Middle frontal gyrus (tissue), 1 donor: ENCODE results near the gene HBZ.
"Not testable (repeated sequence)": the region's sequence is repeated elsewhere in the genome, so short reads cannot be mapped to it uniquely, and the experiment has no call there.

Experiments
- DNase-seq: peaks from one replicate; pipeline ENCODE4 v3.0.0-alpha.2; 2015; ENCODE audit warnings: low spot score; ENCODE audit errors: extremely low spot score

HBZ gene

DNA sequence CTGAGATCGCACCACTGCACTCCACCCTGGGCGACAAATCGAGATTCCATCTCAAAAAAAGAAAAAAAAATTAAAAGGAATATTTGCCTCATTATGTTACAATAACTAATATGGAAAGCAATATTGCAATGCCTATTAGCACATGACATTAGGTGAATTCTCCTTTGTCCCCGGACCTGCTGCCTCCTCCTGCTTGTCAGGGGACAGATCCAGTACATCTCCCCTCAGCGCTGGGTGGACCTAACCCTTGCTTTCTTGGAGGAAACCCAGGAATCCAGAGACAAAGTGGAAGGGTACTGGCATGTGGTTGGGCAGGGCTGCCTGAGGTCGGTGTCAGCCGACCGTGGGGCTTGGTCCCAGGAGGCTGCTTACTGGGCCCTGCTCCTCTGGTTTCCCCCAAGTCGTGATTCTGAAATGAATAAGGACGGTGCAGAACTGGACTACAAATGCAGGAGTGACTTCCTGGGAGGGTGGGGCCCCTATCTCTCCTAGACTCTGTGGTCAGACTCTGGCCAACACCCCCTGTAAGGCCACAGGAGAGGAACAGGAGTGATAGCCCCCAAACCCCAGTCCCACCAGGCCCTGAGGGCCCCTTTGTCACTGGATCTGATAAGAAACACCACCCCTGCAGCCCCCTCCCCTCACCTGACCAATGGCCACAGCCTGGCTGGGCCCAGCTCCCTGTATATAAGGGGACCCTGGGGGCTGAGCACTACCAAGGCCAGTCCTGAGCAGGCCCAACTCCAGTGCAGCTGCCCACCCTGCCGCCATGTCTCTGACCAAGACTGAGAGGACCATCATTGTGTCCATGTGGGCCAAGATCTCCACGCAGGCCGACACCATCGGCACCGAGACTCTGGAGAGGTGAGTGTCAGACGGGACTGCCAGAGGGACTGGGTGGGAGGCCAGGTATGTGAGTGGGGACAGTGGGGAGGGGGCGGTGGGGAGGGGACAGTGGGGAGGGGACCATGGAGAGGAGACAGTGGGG, at the start of gene HBZ:
Gene HBZ (plus strand): TSS at position 504 of the 988 bp plus-strand sequence. CDS start 266 bp downstream, at position 770.
- no peak for DNase-seq

- no peak for DNase-seq
Measured at GRCh38 chr16:104355-104754, 48.1 kb upstream of the HBZ start.

DNA sequence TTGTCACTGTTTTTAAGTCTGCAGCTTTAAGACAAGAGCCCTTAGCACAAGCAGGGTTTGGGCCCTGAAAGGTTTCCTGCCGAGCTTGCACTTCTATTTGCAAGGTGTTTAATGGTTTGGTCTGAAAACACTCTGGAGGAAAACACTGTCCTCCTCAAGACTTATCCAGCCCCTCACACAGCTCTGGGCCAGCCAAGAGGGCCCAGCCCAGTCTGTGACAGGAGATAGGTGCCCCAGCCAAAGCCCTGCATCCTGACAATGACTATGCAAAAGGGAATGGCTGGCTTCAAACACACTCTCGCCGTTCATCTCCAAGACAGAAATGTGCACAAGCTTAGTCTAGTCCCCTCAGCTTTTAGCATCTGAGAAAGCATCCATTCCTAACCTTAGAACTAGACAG, 47.5 kb upstream of the HBZ start:
- no peak for DNase-seq

- no peak for DNase-seq
Measured at GRCh38 chr16:105521-105920, 46.9 kb upstream of the HBZ start.

GRCh38 chr16:106623-107324, 45.7 kb upstream of the HBZ start:
- peak; percentile 80 for DNase-seq

GRCh38 chr16:112153-112840, 40.1 kb upstream of the HBZ start:
- DNase-seq, result no peak

DNA sequence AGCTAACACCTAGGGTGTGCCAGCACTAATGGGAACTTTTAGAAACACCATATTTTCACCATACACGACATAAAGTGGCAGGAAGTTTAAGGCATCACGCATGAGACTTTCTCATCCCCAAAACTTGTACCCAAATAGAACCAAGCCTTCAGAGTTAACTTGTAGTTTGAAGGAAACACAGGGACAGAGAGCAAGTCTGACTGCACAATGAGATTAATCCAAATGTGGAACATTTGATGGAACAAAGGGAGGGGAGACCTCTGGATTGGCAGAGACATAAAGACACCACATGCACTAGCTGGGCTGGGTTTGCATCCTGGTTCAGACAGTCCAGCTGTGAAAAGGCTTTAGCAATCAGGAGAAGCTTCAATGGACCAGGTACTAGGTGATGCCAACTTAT, 38.1 kb upstream of the HBZ start:
- no peak for DNase-seq

DNA sequence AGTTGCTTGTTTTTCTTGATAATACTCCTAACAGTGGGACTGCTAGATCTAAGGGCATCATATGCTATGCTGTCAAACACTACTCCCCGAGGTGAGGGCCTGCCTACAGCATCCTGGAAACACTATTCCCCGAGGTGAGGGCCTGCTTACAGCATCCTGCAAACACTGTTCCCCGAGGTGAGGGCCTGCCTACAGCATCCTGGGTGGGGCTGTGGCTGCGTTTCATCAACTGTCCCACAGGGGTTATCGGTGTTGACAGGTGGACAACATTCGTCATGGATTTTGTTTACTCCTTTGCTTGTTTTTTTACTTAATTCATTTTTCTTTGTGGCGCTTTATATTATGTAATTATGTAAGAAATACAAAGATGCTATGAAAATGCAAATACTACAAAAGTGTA, 36.4 kb upstream of the HBZ start:
- no peak for DNase-seq

DNA sequence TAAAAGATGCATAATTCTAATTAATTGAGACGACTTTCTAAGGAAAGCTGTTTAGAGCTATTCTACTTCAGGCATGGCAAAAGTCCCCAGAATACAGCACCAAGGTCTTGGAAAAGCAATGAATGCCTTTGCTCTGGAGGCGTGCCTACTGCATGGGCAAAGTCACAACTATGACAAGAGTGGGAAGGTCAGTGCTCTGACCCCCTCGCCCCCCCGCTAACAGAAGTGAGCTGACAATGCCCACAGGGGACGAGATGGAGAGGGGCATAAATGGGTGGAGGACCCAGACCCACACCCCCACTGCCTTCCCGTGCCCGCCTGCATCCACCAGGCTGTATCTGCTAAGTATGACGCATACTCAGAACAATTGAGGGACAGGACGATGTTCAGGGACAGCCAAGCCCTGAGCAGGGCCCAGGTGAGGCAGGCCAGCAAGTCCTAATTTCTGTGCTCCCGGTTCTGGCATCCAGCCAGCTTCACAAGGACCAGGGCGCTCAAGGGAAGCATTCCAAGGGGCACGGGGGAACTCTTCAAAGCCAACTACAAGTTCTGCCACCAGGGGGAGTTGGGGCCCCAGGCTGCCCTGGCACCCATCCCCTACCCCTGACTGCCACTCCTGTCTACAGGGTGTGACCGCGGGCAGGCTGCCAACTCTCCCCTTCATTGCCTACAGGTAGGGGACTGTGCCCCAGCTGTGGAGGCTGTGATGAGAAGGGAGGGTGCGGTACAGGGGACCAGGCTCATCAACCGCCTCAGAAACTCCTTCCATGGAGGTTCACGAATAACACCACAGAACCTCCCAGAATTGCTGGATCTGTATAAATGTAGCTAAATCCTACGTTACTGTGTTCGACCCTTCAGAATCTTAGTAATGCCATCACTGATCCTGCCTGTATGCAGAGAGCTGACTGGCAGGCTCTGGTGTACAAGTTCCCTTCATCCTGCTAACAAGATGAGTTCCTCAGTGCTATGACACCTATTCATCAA, 34.8 kb upstream of the HBZ start:
- DNase-seq, result no peak

DNA sequence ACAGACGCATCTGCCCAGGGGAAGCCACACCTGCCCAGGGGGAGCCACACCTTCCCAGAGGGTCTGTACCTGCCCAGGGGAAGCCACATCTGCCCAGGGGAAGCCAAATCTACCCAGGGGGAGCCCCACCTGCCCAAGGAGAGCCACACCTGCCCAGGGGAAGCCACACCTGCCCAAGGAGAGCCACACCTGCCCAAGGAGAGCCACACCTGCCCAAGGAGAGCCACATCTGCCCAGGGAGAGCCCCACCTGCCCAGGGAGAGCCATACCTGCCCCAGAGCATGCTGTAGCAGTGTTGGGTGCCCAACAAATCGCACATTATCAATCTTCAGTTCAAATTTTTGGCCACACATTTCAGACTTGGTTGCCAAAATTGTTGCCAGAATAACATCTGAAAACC, 33.6 kb upstream of the HBZ start:
- no peak for DNase-seq

DNA sequence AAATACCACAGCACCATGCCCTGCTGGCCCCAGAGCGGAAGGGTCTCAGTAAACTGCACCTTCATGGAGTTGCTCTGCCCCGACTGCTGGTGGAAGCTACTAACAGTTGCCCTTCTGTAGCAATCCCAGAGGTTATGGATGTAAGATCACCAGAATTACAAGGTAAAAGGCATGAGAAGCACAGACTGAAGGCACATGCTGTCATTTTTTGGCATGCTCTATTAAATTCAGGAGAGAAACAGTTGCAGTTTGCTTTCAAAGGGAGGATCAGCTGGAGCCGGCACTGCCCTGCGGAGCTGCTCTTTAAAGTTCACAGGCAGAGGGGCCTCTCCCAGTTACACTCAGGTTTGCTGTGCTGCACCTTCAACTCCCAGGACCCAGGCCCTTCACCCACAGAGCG, 33.1 kb upstream of the HBZ start:
- DNase-seq, result no peak

DNA sequence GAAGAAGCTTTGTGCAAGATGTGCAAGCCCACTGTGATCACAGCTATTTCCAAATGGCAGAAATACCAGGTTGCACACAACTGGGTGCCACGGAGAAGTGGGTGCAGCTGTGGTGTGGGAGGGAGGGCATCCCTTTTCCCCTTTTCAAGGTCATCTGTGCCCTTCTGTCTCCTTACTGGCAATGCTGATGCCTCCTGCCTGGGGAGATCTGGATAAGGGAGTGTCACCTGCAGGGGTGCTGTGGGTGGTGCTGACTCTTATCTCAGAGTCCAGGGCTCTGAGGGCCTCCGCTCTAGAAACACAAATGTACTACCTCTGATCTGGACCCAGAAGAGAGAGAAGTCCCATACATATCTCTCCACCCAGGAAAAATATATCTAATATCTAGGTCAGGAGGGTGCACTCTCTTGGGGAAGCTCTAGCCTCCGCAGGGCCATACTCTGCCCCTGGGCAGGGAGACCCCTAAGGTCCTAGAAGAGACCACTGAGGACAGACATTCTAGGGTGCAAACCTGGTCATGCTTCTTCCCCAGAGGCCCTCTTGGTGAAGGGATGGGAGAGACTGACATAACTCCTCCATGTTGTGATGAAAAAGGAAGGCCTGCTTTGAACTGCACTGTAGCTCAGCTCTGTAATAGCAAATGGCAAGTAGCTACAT, 32.5 kb upstream of the HBZ start:
- DNase-seq, result no peak

DNA sequence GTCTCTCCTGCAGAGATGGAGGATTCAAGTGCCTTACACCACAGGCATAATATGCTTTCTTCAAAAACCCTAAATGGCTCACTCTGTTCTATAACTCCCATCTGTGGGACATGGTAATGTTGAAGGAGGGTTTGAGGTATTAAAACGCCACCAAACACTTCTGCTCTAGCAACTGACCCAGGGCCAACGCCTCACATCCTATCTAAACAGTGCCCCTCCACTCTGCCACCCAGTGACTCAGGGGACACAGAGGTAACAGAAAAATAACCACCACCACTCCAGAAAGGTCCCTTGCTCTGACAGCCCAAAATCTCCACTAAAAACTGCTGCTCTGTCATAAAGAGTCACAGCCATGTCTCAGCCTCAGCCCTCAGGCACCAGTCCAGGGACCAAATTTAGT, 31.7 kb upstream of the HBZ start:
- DNase-seq, result no peak

DNA sequence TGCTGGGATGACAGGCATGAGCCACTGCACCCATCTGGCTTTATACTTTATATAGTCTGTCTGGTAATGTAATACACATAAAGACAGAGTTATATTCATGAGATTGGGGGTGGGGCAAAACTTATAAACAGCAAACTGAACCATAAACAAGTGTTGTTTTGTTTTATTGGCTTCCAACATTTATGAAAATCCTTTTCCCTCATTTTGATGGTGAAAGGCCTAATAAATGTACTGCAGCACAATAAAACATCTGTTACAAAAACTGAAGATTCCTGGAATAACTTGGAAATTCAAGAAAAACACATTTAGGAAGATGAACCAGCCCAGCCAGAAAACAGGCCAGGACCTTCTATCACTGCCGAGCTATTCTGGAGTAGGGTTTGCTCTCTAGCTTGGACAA, 30.1 kb upstream of the HBZ start:
- no peak for DNase-seq

DNA sequence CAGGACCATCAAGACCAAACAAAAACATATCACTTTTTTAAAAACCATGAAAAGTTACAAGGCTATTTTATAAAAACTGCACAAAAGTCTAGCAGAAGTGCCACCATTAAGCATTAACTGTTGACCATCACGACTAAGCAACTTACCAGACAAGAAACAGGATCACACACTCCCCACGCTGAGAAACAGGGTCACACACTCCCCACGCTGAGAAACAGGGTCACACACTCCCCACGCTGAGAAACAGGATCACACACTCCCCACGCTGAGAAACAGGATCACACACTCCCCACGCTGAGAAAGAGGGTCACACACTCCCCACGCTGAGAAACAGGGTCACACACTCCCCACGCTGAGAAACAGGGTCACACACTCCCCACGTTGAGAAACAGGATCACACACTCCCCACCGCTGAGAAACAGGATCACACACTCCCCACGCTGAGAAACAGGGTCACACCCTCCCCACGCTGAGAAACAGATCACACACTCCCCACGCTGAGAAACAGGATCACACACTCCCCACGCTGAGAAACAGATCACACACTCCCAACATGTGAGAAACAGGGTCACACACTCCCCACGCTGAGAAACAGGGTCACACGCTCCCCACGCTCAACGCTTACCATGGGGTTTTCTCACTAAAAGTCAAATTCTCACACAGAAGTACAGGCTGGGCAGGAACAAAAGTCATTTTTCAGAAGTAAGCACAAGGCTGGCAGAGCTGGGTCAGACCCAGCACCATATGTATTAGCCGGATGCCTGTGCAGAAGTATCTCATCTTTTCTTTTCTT, 28.7 kb upstream of the HBZ start:
- DNase-seq, result not testable (repeated sequence)

- no peak for DNase-seq
Measured at GRCh38 chr16:125011-125410, 27.4 kb upstream of the HBZ start.

DNA sequence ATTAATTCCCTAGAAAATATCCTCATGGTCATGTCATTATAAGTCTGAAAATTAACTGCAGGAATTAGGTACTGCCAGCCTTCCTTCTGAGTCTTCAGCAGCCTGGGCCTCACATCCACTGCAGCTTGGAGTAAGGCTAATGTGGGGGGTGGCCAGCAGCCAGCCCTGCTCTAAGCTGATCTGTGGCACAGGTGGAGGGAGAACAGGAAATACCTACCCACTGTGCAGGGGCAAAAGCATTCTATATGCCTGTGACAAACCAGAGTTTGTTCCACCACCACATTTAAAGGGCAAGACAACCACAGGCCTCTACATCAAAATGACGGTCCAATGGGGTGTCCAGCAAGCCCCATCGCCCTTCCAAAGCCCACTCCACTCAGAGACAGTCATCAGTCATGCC, 23.4 kb upstream of the HBZ start:
- DNase-seq, result no peak

GRCh38 chr16:130533-131173, 21.8 kb upstream of the HBZ start:
- no peak for DNase-seq

DNA sequence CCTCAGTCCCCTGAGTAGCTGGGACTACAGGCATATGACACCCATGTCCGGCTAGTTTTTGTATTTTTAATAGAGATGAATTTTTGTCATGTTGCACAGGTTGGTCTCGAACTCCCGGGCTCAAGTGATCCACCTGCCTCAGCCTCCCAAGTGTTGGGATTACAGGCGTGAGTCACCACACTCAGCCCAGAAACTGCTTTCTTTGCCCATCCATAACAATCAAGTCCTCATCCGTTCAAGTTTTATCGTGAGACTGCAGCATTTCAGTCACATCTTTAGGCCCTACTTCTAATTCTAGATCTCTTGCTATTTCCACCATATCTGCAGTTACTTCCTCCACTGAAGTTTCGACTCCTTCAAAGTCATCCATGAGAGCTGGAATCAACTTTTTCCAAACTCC, 20.3 kb upstream of the HBZ start:
- DNase-seq, result no peak
